Stimulated activated CD4-positive, alpha-beta T cell treated with anti-CD3 and anti-CD28 coated beads, Interleukin-4, amount 100 ng/mL, for 24 hours (primary cell): ENCODE data around the gene ORC2.
"Not testable (repeated sequence)": the region's sequence is repeated elsewhere in the genome, so short reads cannot be mapped to it uniquely, and the experiment has no call there.

Source experiments
- DNase-seq: peaks from one replicate; pipeline ENCODE4 v3.0.0-alpha.2; 2020

The ORC2 gene

DNA sequence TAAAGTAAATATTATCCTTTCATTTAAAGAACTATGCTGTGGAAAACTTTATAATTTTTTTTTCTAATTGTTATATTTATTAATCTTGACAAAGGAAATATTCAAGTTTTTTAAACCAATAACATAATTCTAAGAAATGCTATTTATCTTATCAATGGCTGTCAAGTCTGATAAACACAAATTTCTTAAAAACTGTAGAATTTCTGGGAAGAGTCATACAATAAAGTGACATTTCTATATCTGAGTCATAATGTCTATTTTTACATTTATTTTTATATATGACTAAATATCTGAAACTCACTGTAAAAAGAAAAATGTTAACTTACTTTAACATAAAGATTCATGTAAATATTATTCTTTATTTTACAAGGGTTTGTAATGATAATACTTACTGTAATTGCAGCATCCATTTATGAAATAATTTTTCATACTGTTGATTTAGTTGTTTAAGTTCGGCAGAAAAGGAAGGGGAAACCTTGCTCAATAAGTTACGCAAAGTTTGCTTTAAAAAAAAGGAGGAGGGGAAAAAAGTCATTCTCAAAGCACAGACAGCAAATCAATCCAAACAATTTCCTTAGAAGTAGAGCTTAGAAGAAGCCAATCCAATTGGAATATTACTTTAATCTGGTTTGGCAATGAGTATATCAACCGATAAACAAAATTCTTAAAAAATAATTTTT is 32.4 kb downstream of the ORC2 start:
- DNase-seq: no peak

DNA sequence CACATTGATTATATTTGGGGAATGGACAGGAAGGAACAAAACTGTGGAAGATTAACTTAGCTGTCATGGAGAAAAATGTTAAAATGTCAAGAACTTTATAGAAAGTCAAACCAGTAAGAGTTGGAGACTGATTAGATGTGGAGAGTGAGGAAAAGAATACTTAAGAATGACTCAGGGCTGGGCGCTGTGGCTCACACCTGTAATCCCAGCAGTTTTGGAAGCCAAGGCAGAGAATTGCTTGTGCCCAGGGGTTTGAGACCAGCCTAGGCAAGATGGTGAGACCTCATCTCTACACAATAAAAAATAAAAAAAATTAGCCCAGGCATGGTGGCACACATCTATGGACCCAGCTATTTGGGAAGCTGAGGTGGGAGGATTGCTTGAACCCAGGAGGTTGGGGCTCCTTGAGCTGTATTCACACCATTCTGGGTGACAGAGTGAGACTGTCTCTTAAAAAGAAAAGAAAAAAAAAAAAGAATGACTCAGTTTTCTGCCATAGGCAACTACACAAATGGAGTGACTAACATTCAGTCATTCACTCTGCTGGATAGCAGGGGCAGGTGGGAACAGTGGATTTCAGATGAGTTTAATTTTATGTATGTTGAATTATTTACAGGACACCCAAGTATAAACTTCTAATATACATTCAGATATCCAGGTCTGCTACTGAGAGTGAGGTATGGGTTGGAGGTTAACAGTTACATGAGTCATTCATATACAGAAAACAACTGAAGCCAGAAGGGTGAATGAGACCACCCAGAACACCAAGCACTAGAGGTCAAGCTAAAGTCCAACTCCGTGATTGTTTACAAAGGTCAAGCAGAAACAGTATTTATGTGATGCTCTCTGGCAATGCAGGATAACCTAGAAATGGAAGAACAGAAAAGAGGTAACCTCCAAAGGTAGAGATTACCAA is 33.9 kb downstream of the ORC2 start:
- DNase-seq: no peak

DNA sequence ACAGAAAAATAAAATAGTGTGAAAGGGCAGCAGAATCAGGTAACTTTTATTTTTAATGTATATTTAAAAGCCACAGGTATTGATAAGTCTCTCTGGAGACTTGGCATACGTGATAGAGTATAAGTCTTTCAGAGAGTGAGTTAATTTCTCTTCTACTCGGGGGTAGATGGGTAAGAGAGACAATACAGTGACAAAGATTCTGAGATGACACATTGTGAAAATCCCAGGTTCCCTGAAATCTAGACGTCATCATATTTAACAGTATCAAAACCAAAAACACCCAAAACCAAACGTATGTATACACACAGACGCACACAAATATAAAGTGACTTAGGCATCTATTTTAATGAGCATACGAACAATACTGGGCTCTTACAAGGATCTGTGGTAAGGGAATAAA is 41.0 kb downstream of the ORC2 start:
- no peak for DNase-seq

DNA sequence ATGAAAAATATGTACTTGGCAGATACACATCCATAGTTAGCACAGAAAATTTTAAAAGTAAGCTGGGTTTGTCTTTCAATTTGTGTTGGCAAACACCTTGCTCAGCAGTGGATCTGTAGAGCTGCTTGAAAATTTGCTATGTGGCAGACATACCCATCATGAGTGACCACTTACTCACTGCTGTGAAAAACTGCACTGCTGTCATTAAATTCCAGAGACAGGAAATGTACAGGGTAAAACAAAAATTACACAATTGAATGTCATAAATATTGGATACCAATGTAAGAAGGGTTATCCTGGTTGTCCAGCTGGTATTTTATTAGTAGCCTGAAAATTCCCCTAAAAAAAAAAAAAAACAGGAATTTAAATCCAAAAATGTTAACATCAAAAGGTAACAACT is 49.8 kb downstream of the ORC2 start:
- DNase-seq: no peak

DNA sequence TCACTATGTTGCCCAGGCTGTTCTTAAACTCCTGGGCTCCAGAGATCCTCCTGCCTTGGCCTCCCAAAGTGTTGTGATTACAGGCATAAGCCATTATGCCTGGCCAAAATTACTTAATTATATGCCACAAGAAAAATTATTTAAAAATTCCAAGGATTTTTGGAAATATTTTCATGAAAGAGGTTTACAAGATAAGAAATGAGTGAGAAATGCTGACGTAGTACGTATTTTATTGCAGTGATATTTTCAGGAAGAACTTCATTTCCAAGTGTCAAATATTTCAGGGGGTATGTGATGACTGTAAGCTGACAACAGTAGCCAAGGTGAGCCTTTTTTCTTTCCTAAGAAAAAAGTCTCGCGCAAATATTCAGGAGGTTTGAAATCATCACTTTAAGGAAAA is 53.5 kb downstream of the ORC2 start:
- no peak for DNase-seq

DNA sequence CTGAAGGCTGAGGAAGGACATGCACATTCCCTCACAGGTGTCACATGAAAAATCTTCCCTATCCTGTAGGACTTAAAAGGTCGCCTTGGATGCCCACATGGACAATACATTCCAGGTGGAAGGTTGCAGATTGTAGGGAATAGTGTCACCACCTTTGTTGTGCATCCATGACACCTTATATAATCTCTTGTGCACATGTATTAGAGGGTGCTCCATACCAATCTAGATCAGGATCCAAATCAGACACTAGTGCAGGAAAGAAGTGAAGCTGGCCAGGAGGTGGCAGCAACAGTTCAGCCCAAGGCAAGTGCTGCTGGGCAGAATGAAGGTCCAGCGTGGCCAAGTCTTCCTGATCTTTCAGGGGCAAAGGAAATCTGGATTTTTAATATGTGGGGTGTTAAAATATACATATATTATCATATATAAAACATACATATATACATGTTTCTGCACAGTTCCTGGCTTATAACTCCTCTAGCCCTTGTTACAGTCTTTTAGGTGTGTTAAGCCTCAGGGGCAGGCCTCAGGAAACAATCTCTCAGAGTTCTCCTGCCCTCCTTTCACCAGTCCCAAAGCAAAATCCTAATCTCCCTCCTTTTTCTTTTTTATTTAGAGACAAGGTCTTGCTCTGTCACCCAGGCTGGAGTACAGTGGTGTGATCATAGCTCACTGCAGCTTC is 57.7 kb downstream of the ORC2 start:
- DNase-seq: peak; percentile 57

DNA sequence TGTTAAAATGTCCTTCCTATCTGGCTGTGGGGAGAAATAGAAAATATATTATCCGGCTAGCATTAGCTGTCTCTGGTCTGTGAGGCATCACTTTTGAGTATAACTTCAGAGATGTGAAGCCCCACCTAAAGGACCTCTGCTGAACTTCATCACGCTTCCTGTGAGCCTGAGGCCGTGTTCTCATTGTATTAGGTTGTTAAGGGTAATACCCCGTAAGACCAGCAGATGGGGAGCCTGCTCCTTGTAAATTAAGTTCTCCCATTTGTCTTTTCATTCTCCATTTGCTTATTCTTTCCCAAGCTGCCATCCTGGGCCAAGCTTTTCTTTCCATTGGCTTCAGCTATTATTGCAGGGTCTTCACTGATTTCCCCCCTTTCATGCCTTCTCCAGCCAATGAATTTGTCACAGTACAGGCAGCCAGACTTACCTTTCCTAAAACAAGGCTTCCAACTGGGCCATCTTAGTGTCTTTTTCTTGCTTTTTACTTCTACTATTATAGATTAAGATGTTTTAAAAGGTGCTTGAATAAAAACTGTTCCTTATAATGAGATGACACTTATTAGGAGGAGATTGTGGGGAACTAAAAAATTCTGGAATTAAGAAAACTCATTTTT is 61.9 kb downstream of the ORC2 start:
- peak; percentile 78 for DNase-seq

DNA sequence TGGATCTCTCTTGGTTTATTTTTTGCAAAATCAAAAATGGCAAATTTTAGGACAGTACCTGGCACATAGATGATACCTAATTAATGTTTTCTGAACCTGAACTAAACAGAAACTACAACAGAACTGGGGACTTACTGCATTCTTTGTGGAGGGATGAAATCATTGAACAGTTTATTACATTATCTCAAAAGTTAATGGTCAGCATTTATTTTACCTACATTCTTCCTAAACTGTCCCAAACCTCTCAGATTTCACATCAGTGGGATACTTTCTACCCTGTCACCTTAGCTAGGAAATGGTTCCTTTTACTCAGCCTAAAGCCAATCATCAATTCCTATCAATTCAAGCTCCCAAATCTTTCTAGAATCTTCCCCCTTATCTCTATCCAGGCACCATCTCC is 64.0 kb downstream of the ORC2 start:
- no peak for DNase-seq

DNA sequence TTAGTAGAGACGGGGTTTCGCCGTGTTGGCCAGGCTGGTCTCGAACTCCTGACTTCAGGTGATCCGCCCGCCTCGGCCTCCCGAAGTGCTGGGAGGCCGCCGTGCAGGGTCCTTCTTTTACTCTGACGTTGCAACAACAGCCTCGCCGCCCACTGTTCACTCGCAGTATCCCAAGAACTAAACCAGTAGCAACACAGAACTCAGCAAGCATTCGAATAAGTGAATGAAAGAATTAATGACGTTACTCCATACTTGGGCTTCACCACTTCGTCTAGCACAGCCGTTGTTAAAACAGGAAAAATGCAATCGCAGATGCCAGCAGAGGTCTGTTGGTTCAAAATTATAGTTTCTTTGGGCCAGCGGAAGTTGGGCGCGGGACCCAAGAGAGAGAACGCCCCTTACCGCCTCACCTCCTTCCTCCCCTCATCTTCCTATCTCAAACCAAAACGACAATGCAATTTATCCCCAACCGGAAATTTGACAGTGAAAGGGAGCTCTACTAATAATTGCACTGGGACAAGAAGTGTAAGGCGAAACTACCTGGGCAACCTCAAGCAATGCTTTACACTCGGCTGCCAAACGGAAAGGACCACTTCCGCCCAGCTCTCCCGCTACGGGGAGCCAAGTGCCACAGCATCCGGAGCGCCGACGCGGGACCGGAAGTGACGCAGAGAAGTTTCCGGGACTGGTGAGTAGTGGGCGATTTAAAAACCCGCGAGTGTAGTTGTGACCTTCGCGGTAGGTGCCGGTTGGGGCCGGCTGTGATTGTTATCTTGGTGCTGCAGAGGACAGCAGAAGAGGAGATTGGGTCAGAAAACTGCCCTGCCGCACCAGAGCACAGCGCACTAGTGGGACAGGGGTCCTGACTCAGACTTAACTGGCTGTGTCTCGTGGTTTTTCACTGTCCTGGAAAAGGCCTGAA is 74.5 kb downstream of the ORC2 start, which contains the start of the genes NIF3L1 and PPIL3:
NIF3L1 (plus strand) TSS at position 668 of the 922 bp plus-strand sequence. CDS start 2,573 bp downstream, outside the sequence.
PPIL3 (minus strand) TSS at position 374 of the 922 bp plus-strand sequence. CDS start 1,462 bp downstream, outside the sequence.
- DNase-seq: peak; percentile 98

DNA sequence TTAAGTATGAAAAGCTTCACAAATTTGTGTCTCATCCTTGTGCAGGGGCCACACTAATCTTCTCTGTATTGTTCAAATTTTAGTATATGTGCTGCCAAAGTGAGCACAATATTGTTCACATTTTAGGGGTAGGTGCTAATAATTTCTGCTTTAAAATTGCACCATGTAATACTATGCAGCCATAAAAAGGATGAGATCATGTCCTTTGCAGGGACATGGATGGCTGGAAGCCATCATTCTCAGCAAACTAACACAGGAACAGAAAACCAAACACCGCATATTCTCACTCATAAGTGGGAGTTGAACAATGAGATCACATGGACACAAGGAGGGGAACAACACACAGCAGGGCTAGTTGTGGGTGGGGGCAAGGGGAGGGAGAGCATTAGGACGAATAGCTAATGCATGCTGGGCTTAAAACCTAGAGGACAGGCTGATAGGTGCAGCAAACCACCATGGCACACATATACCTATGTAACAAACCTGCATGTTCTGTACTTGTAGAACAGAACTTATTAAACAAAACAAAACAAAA is 81.7 kb downstream of the ORC2 start:
- not testable (repeated sequence) for DNase-seq

DNA sequence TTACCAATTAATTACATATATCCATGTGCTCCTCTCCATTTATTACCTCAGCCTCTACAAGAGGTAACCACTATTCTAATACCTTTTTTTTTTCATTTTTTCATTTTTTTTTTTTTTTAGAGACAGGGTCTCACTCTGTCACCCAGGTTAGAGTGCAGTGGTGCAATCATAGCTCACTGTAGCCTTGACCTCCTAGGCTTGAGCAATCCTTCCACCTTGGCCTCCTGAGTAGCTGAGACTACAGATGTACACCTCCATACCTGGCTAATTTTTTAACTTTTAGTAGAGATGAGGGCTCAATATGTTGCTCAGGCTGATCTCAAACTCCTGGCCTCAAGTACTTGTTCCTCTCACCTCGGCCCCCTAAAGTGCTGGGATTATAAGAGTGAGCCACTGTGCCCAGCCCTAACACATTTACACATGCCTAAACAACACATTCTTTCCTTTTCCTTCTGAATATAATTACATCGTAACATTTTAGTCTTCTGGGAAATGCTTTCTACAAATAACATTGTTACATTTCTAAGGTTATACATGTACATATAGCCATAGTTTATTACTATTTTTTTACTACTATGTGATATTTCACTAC is 85.1 kb downstream of the ORC2 start:
- DNase-seq: no peak

DNA sequence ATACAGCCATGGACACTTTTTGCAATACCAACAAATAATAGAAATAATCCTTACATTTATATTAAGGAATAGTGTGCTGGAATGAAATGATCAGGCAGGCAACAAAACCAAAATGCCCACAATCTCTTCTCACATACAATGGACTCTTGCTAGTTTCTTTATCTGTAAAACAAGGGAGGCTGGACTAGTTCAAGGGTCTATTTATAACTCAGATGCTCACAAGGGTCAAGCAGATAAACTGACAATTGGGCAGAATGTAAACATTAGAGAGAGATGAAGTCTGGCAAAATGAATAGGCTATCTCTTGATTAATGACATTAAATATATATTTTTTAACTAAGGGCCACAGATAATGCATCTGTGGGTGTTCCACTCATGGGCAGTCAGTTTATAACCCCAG is 86.0 kb downstream of the ORC2 start:
- no peak for DNase-seq

DNA sequence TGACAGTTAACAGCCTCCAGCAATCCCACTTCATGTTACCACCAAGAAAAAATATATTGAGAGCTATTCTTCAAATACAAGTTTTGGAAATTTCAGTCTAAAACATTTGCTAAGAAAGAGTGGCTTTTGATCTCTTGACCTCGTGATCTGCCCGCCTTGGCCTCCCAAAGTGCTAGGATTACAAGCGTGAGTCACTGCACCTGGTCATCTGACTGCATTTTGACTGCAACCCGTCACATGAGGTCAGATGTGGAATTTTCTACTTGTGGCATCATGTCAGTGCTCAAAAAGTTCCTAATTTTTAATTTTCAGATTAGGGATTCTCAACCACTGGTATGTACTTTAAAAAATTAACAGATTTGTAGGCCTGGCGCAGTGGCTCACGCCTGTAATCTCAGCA is 89.9 kb downstream of the ORC2 start:
- no peak for DNase-seq

DNA sequence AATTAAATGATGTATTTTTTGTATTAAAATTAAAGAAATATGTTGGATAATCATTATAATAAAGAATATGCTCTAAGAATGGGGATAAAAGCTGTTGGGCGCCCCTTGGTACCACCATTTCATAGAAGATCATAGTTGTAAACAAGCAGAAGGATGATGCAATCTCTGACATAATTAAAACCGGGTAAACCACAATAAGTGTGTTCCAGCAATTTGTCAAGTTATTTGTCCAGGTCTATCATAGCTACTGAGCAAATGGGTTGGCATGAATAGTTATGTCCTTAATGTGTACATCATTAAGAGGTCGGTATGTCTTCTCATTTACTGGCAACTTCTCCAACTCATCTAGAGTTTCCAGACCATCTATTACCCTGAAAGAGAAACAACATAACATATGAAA is 92.3 kb downstream of the ORC2 start:
- DNase-seq: no peak

DNA sequence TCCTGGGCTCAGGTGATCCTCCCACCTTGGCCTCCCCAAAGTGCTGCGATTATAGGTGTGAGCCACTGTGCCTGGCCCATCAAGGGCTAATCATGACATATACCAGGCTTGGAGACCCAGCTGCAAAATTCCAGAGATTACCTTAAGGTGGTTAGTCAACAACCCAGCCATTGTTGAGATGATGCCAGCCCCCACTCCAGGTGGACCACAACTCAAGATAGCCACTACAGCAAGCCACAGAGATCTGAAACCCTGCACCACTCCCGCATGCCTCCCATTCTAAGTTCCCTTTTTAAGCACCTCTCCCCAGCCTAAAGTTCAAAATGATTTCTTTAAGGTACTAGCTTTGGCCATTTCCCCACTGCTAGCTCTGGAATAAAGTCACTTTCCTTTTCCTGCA is 94.4 kb downstream of the ORC2 start:
- no peak for DNase-seq

DNA sequence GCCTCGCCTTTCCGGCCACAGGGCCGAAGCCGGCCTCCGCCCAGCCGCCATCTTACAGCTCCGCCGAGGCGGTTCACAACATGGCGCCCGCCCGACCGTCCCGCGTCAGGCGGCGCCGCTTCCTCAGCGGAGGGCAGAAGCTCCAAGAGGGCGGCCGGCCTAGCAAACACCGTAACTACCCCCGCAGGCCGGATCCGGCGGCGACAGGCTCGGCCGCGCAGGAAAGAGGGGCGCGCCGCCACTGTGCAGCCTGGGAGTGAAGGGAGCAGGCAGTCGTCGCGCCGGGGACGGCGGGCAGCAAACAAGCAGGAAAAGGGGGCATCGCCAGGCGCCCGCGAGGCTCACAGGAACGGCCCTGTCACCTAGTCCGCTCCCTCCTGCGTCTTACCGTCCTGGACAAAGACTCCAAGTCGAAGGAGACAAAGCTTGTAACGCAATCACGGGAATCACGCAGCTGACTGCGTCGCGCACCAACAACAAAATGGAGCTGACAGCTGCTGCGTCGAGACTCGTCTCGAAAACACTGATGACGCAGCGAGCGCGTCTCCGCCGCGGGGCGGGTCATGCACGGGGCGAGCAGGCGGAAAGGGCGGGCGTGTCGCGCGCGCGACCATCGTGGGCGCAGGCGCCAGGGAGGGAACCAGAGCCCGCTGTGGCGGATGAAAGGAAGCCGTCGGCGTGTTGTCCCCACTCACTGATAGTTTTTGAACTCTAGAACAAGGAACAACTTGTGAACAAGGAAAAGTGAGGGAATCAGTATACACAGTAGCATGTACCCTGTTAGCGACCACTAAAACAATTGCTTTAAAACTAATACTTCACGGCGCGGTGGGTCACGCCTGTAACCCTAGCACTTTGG is 99.1 kb downstream of the ORC2 start, which contains the start of gene CLK1:
CLK1 (minus strand) TSS at position 483 of the 859 bp plus-strand sequence. CDS start 2,796 bp downstream, outside the sequence.
- DNase-seq: peak; percentile 96

DNA sequence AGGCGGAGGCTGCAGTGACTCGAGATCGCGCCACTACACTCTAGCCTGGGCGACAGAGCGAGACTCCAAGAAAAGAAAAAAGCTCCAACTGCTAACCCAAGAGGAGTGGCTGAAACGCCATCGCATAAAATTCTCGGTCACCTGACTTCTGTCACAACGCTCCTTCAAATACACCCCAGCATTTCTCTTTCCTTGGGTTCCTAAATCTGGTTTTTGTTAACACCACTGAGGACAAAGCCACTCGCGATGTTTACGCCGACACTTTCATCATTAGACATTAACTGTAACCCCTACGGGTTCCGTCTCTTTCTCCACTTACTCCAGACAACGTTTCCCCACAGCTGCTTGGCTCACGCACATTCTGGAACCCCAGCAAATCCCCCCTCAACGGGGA is 99.7 kb downstream of the ORC2 start:
- DNase-seq: peak; percentile 22

DNA sequence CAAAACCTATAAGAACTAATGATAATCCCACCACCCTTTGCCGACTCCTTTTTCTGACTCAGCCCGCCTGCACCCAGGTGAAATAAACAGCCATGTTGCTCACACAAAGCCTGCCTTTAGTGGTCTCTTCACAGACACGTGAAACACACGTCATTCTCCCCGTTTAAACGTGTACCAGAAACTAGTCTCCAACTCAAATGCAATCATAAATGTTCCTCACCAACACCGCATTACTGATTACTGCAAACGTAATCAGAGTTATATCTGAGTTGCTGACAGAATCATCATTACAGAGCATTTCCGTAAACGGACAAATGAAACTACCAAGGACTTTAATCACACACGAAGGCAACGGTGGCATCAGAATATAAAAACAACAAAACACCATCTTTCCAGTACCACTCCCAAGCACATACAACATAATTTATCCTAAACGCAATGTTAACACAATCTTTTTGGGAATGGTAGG is 100.9 kb downstream of the ORC2 start:
- peak; percentile 79 for DNase-seq

DNA sequence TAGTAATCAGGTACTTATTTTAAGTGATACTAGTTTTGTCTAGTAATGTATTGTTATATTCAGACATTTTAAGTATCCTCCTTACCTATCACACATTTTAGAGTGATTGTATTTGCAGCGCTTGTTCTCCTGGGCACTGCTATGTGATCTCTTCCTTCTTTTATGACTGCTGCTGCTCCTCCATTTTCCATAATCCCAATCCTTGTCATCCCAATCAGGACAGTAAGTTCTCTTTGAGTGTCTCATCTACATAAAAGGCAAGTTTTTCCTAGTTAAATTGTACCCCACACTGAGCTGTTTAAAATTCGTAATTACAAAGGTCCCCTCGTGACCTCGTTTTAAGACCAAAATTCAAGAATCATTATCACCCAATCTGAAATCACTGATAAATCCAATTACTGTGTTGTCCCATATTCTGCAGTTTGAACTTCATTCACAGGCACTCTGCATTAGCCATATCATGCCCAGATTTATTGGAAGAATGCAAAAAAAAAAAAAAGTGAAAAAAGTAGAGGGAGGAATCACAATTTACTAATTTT is 101.8 kb downstream of the ORC2 start:
- DNase-seq: no peak
